ENCODE results near the gene SPATA16.

DNA sequence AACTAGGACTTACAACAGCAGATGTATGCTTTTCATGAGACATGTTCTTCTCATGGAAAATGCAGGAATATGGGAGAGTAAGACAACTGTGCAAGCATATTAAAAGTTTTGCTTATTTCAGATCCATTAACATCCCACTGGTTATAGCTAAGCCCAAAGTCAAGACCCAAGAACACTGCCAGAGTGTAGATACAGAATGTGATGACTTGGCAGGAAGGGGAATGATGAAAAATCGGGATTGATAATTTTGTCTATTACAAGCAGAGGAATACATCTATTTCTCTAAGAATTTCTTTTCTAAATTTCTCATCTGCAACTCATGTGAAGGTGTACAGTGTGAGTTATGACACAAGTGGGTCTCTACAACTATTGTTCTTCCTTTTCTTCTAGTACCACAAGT lies 76.4 kb downstream of the SPATA16 start:
- TF ChIP-seq, protein P1, sequence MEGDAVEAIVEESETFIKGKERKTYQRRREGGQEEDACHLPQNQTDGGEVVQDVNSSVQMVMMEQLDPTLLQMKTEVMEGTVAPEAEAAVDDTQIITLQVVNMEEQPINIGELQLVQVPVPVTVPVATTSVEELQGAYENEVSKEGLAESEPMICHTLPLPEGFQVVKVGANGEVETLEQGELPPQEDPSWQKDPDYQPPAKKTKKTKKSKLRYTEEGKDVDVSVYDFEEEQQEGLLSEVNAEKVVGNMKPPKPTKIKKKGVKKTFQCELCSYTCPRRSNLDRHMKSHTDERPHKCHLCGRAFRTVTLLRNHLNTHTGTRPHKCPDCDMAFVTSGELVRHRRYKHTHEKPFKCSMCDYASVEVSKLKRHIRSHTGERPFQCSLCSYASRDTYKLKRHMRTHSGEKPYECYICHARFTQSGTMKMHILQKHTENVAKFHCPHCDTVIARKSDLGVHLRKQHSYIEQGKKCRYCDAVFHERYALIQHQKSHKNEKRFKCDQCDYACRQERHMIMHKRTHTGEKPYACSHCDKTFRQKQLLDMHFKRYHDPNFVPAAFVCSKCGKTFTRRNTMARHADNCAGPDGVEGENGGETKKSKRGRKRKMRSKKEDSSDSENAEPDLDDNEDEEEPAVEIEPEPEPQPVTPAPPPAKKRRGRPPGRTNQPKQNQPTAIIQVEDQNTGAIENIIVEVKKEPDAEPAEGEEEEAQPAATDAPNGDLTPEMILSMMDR (conservative IDR thresholded peaks at IDR 0.05; ENCODE audit: low read length) = no peak
- no peak for TF ChIP-seq EZH2phosphoT487 (IDR thresholded peaks at IDR 0.05; ENCODE audit: borderline replicate concordance)

Measured in Loucy (cell line).